Lung (tissue), 12 donors: ENCODE data around the gene DDX27. TPM values are rescaled to one million over a fixed set of nuclear protein-coding genes. Genes with fewer than 3 reads are reported as not detected.

ENCODE experiments used
- ATAC-seq: fragments of 200-7000 bp; cut with Tn5 transposase; one replicate; pipeline ENCODE4 v1.9.1; 2020; ENCODE audit warnings: moderate number of reproducible peaks; ENCODE audit not compliant: insufficient read depth, low FRiP score
- DNase-seq, 3 donors: peaks; one replicate each; pipeline ENCODE4 v3.0.0-alpha.2; 2013 to 2017
- H3K27ac ChIP-seq, 2 donors: one replicate each; pipeline ENCODE4 v1.5.1; 2013; ENCODE audit warnings: mild to moderate bottlenecking in 2 of 2, moderate library complexity in 2 of 2, control low read depth in 1 of 2, inconsistent platforms in 1 of 2, low read depth in 1 of 2, low read length in 1 of 2
- H3K27me3 ChIP-seq, 3 donors: one replicate each; pipeline ENCODE4 v1.5.1; 2013; ENCODE audit warnings: low read length in 2 of 3; ENCODE audit not compliant: control insufficient read depth in 3 of 3, insufficient read depth in 3 of 3
- H3K36me3 ChIP-seq, 4 donors: one replicate each; pipeline ENCODE4 v1.5.1; 2013; ENCODE audit warnings: low read length in 4 of 4, mild to moderate bottlenecking in 1 of 4, moderate library complexity in 1 of 4; ENCODE audit not compliant: control insufficient read depth in 4 of 4, insufficient read depth in 4 of 4
- H3K4me1 ChIP-seq, 5 donors: one replicate each; pipeline ENCODE4 v1.5.1; 2013; ENCODE audit warnings: low read length in 5 of 5, mild to moderate bottlenecking in 2 of 5, moderate library complexity in 1 of 5; ENCODE audit not compliant: control insufficient read depth in 5 of 5, insufficient read depth in 5 of 5
- H3K4me3 ChIP-seq: one replicate; pipeline ENCODE4 v1.5.1; 2013; ENCODE audit warnings: mild to moderate bottlenecking, control low read depth, moderate library complexity
- H3K9ac ChIP-seq, 2 donors: one replicate each; pipeline ENCODE4 v1.5.1; 2013; ENCODE audit warnings: low read length in 2 of 2, control low read depth in 1 of 2; ENCODE audit not compliant: insufficient read depth in 1 of 2
- H3K9me3 ChIP-seq, 4 donors: one replicate each; pipeline ENCODE4 v1.5.1; 2013; ENCODE audit warnings: low read length in 3 of 4, mild to moderate bottlenecking in 1 of 4, moderate library complexity in 1 of 4; ENCODE audit not compliant: control insufficient read depth in 4 of 4, insufficient read depth in 3 of 4
- CTCF ChIP-seq: IDR thresholded peaks from 2 replicates; pipeline ENCODE4 v1.5.1; 2012; ENCODE audit warnings: mild to moderate bottlenecking; ENCODE audit errors: control extremely low read depth, extremely low read depth
- WGBS, 2 donors: extraction: QIAGEN DNeasy Blood & Tissue Kit; methylation state at CpG; one replicate each; pipeline ENCODE4 v1.1.7; 2013; 5-methylcytosine and 5-hydroxymethylcytosine counted together
- polyA plus RNA-seq, 2 donors: library from polyadenylated mRNA; stranded (reverse); fragments of 200-250 nt; gene quantifications; one replicate each; pipeline ENCODE4 v1.2.1, GENCODE V29; 2013
- total RNA-seq, 2 donors: library from RNA; depleted of rRNA in 1 of 2; stranded (reverse); fragments of >200 nt in 1 of 2; gene quantifications; one replicate each; pipeline ENCODE4 v1.2.1, GENCODE V29; 2014 to 2021
- donor health status: control.
- donor health status: control.
- donor health status: Bipolar disorder and iron deficiency.
- donor health status: healthy.
- donor health status: DM: yes; HTN: yes; CAD: no.

Gene DDX27
- total and polyA plus RNA-seq, 4 donors: 24.9 to 30.0 (median 26.1) TPM

GRCh38 chr20:49275636-49276035, 56.4 kb downstream of the DDX27 start:
- WGBS, 2 donors: 60 to 81% methylated on average over 2 of the region's 2 CpGs
- Histone ChIP-seq H3K9ac (peak overlapping the region in 1 of 2 donors; percentile 36), H3K4me1 (peaks cover 0 to 29% (median 16%) of the 10 kb centered on the region in 5 donors), H3K9me3 (peaks cover 0 to 8% (median 6%) of the 10 kb centered on the region in 4 donors), H3K4me3 (no peak overlapping the region), H3K27ac (peak overlapping the region in 1 of 2 donors; percentile 33), H3K27me3 (no peaks in the 10 kb centered on the region), H3K36me3 (peaks cover 15 to 37% (median 28%) of the 10 kb centered on the region in 4 donors)
- ATAC-seq (no peak), DNase-seq (no peak)
- TF ChIP-seq CTCF: no peak

DNA sequence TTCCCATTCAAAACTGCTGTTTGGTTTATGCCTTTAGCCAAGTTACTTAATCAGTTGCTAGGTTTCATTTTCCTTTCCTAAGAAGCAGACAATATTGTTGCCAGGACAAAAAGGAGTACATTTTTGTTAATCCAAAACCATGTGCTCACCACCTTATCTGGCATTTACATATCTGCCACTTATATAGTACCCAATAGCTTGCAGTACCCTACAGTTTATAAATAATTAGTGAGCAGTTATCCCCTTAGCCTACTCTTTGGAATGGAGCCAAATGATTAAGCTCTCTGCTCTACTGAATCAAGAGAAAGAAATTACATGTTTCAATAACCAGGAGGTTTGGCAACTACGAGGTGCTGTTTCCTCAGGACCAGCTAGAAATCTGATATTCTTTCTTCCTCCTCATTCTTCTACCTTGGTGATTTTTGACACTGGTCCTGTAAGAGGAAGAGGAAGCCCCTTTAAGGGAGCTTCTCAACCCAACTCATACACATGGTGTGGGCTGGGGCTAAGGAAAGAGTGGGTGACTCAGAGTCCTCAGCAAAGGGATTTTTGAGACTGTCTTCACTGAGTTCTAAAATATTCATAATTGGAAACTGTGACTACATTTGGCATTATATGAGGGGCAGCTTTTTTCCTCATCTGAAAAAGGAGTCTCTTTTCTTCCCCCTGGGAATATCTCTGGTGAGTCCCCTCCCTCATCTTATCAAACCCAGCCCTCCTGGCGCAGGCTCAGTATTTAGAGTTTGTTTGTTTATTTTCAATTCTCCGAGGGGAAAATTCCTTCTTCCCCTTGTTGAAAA, 57.1 kb downstream of the DDX27 start:
- Histone ChIP-seq H3K4me3 (no peak overlapping the region), H3K9ac (peak overlapping the region in 1 of 2 donors; percentile 76), H3K9me3 (peaks cover 0 to 13% (median 10%) of the 10 kb centered on the region in 4 donors), H3K27ac (peak overlapping the region; percentile 54 to 96), H3K27me3 (no peaks in the 10 kb centered on the region), H3K36me3 (peaks cover 18 to 37% (median 28%) of the 10 kb centered on the region in 4 donors), H3K4me1 (peaks cover 0 to 34% (median 17%) of the 10 kb centered on the region in 5 donors)
- no peak for TF ChIP-seq CTCF
- peak in 2 of 3 donors; percentile 61 to 65 for DNase-seq
- no peak for ATAC-seq
- WGBS, 2 donors: 12 to 15% methylated on average over 3 of the region's 3 CpGs

DNA sequence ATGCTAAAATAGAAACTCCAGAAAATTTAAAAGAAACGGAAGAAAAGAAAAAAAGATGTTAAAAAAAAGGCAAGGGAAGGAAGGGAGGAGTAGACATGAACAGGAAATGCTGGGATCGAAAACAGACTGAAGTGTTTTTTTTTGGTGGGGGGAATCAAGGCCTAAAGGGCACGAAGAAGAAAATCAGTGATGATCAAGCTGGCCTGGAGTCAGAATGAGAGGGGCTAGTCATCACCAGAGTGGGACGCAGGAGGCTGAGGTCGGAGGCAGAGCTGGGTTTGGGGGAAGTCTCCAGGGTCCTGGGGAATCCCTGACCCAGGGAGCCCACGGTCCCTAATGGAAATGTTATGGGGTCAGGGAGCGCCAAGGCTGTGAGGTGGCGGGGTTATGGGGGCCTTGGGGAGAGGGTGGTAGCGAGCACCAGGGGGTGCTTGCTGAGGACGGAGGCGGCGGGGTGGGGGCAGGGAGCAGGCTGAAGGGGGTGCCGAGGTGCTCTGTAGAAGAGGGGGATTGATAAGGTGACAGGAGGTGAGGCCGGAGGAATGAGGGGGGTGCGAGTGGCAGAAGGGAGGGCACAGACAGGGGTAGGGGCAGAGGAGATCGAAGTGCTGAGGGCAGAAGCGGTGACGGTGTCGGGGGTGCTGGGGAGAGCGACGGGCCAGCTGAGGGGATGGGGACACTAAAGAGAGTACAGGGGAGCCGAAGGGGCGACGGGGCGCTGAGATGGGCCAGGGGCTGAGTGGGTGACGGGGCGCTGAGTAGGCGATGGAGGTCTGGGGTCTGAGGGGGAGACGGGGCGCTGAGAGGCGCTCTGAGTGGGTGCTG, 58.0 kb downstream of the DDX27 start:
- peak; percentile 21 to 57 (median 24) for DNase-seq
- H3K36me3 ChIP-seq: peaks cover 19 to 42% (median 32%) of the 10 kb centered on the region in 4 donors
- H3K4me3 ChIP-seq: peak overlapping the region; percentile 91
- peaks cover 0 to 34% (median 17%) of the 10 kb centered on the region in 5 donors for H3K4me1 ChIP-seq
- no peak for ATAC-seq
- no peak for TF ChIP-seq CTCF
- H3K9ac ChIP-seq: peak overlapping the region; percentile 59 to 76
- peak overlapping the region; percentile 94 to 96 for H3K27ac ChIP-seq
- H3K9me3 ChIP-seq: peaks cover 0 to 19% (median 12%) of the 10 kb centered on the region in 4 donors
- WGBS, 2 donors: 1 to 2% methylated on average over 27 to 31 of the region's 31 CpGs
- no peaks in the 10 kb centered on the region for H3K27me3 ChIP-seq
